HG03378 (cell line): Measurements from ENCODE around the gene NBPF20.
"Not testable (repeated sequence)": the region's sequence is repeated elsewhere in the genome, so short reads cannot be mapped to it uniquely, and the experiment has no call there.

Experiments
- ATAC-seq: cut with Tn5 transposase; IDR thresholded peaks from one replicate; pipeline ENCODE4 v1.9.1; 2021; ENCODE audit warnings: mild to moderate bottlenecking, moderate library complexity; ENCODE audit not compliant: unreplicated experiment

The NBPF20 gene, protein sequence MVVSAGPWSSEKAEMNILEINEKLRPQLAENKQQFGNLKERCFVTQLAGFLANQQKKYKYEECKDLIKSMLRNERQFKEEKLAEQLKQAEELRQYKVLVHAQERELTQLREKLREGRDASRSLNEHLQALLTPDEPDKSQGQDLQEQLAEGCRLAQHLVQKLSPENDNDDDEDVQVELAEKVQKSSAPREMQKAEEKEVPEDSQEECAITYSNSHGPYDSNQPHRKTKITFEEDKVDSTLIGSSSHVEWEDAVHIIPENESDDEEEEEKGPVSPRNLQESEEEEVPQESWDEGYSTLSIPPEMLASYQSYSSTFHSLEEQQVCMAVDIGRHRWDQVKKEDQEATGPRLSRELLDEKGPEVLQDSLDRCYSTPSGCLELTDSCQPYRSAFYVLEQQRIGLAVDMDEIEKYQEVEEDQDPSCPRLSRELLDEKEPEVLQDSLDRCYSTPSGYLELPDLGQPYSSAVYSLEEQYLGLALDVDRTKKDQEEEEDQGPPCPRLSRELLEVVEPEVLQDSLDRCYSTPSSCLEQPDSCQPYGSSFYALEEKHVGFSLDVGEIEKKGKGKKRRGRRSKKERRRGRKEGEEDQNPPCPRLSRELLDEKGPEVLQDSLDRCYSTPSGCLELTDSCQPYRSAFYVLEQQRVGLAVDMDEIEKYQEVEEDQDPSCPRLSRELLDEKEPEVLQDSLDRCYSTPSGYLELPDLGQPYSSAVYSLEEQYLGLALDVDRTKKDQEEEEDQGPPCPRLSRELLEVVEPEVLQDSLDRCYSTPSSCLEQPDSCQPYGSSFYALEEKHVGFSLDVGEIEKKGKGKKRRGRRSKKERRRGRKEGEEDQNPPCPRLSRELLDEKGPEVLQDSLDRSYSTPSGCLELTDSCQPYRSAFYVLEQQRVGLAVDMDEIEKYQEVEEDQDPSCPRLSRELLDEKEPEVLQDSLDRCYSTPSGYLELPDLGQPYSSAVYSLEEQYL (N-terminal part only)

DNA sequence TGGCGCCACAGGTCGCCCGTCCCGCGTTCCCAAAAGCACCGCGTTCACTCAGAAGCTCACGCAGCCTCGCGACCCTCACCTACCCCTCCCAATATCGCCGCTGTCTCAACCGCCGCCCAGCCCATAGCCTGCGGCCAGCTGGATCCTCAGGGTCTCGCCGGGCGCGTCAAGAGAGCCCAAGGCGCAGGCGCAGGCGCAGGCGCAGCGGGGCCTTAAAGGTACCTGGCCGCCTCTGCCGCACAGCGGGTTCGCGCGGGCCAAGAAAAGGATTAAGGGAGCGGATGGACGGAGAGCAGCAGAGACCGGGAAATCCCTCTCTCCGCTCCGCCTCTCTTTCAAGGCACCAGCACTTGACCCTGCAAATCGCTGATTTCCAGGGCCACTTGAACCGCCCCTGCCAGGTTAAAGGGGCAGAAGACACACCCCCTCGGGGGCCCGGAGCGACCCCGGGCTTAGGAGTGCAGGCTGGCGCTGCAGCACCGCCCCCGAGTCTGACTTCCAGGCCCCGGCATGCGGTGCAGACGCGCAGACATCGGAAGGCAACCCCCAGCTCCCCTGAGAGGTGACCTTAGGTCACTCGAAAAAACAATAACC lies at the start of gene NBPF20:
TSS of gene NBPF20 (minus strand) at position 168 of the 594 bp plus-strand sequence. CDS start 20,331 bp downstream, outside the sequence.
- peak; percentile 87 for ATAC-seq

DNA sequence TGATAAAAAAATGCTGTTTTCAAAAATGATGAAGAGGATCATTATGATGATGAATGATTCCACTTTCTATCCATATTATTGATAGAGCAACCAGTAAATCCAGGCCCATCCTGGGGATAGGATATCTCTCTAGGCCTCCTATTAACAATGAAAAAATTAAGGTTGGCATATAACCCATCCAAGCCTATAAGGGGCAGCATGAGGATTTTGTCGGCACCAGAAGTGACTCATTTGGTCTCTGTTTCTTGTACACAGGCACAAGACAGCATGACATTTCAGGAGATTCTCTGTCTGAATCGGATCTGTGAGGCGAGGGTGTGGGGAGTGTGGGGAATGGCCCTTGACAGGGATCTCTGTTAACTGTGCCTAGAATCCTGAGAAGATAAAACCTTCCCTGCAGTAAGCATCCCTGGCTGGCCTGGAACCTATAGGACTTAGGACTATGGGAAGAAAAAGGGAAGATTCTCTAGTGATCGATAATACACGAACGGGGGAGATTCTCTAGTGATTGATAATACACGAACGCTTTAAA lies 49.5 kb upstream of the NBPF20 start:
- not testable (repeated sequence) for ATAC-seq

DNA sequence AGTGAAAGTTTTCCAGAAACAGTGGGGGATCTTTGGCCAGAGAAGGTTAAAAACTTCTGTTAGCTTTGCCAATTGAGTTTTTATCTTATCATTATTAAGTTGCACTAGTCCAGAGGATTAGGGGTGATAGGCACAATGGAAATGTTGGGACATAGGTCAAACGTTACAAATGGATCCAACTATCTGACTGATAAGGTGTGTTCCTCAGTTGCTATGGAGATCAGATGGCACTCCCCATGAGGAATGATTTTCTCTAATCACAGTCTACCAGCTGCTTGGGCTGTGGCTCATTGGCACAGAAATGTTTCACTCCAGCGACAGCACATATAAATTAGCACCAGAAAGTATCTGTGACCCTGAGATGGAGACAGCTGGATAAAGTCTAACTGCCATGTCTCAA lies 47.3 kb upstream of the NBPF20 start:
- ATAC-seq, result not testable (repeated sequence)

DNA sequence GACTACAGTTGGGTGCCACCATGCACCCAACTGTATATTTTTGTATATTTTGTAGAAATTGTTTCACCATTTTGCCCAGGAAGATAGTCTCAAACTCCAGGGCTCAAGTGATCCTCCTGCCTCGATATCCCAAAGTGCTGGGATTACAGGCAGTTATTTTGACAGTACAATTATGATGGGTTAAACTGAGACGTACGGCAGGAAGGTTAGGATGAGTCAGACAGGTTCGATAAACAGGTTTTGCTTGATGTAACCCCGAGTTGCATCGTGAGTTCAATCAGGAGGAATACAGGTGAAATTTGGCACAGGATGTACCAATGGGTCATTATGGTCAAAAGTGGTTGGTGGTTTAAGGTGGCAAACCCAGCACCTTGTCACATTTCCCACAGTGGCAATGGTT lies 46.0 kb upstream of the NBPF20 start:
- not testable (repeated sequence) for ATAC-seq

DNA sequence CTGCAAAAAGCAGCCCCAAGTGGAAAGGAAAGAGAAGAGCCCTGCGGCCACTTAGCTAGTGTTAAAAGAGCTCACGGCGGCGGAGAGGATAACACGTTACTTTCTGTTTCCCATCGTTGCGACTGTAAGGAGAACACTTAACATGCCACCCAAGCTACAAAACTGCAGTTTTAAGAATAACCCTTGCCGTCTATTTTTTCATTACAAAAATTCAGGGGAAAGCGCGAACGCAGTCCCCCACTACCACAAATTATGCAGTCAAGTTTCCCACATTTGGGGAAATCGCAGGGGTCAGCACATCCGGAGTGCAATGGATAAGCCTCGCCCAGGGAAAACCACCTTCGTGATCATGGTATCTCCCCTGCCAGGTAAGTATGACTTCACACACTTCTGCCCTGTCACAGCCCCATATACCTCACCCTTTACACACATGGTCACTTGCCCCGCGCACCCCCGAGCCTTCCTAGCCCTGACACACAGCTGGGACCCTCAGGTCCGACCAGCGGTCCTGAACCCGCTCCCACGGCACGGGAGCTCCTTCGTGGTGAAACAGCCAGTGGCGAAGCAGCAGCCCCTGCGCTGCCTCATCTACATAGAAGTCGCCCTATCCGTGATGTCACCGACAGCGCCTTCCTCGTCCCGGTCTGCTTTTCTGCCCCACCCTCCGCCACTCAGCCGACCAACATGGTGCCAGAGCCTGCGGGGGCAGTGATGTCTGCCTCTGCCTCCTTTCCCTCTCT lies 40.2 kb upstream of the NBPF20 start:
- ATAC-seq, result peak; percentile 92

DNA sequence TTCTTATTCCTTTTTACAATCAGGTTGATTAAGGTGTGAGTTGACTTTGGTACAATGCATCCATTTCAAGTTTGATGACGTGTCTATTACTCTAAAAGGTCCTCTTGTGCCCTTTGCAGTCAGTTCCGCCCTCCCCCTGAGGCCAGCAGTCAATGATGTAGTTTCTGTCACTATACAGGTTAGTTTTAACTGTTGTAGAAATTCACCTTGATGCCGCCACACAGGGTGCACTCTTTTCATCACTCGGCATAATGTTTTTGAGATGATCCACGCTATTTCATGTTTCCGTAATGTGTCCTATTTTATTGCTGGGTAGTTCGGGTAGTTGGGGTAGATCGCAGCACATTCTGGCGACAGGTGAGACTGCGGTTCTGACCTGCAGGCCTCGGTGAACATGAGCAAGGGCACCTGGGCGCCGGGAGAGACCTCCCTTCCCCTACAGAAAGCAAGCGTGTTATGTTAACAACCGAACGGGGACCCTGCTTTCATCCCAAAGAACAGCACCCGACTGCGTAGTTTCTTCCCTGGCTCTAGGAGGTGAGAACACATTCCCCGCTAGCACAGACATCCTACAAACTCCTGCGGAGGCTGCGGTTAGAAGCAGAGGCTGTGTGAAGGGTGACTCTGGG lies 39.4 kb upstream of the NBPF20 start:
- not testable (repeated sequence) for ATAC-seq

DNA sequence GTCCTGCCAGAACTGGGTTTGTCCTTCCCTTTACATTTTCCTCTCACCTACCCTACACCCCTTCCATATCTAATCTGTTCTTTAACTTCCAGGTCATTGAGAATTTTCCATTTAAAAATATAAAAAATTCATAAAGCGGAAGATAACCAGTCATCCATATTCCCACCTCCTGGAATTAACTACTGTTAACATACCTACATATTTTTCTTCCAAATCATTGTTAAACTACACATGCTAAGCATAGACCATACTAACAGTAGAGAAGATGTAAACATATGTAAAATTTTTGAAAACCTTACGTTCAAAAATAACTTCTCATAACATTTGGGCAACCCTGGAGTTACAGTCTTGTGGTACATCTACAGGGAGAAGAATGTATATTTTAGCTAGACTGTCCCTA lies 38.6 kb upstream of the NBPF20 start:
- not testable (repeated sequence) for ATAC-seq

DNA sequence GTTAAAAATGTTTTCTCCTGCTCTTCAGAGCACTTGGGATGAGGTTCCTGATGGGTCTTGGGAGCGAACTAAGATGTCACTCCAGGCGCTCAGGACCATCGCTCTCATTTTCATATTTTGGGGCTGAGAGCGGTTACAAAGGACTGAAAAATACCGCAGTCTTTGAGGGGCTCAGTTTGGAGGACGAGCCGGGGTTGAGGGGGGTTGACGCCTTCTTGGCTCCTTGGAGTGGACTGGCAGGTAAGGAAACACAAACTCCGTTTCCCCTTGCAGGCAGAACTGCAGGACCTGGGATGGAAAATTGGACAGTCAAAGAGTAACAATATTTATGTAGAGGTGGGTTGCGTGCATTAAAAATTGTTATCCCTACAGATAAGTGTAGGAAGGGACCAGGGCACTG lies 35.3 kb upstream of the NBPF20 start:
- not testable (repeated sequence) for ATAC-seq

DNA sequence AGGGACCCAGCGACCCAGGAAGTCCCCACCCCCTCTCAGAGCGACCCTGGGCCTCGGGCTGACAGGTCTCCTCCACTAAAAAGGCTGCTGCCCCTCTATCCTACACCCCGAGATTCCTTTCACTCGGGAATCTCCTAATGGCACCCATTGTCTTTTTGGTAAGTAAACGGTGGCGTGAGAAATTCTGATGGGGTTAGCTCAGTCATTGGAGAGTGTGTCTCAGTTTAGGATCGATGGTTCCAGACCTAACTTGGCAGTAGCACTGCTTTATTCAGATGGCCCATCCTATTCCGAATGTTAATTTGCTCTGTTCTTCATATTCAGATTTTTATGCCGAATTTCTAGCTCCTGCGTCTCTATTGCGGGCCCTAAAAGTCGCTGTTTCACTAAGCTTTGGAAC lies 34.6 kb upstream of the NBPF20 start:
- ATAC-seq, result not testable (repeated sequence)

DNA sequence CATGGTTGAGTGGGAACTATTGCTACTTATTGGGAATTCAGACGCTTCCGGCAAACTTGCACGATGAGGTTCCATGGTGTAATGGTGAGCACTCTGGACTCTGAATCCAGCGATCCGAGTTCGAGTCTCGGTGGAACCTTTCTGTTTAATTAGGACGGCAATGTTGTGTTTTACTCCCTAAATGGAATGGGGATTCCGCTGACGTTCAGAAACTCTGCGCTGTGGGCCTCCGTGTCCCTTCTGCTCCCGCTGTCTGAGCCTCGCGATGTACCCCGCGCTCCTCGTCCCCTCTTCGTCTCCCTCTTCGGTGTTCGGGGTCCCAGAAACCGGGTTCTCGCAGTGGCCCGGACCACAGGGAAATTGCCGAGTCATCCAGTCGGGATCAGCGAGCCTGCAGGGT lies 34.2 kb upstream of the NBPF20 start:
- ATAC-seq, result not testable (repeated sequence)

DNA sequence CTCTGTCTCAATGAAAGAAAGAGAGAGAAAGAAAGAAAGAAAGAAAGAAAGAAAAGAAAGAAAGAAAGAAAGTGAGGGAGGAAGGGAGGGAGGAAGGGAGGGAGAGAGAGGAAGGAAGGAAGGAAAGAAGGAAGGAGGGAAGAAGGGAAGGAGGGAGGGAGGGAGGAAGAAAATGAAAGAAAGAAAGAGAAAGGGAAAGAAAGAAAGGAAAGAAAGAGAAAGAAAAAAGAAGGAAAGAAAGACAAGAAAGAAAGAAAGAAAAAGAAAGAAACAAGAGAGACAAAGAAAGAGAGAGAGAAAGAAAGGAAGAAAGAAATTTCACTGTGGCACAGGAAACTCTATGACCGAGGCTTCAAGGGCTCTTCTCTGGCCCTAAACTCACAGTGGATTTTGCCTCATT lies 33.7 kb upstream of the NBPF20 start:
- not testable (repeated sequence) for ATAC-seq

DNA sequence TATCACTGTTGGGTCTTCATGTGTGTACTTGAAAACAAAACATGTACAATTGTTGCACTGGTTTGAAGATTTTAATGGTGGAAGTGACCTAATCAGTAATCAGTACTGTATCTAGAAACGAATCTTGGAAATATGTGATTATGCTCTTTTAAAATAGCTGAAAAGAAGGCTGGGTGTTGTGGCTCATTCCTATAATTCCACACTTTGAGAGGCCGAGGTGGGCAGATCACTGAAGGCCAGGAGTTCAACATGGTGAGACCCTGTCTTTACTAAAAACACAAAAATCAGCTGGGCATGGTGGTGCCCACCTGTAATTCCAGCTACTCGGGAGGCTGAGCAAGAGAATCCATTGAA lies 29.4 kb upstream of the NBPF20 start:
- not testable (repeated sequence) for ATAC-seq

DNA sequence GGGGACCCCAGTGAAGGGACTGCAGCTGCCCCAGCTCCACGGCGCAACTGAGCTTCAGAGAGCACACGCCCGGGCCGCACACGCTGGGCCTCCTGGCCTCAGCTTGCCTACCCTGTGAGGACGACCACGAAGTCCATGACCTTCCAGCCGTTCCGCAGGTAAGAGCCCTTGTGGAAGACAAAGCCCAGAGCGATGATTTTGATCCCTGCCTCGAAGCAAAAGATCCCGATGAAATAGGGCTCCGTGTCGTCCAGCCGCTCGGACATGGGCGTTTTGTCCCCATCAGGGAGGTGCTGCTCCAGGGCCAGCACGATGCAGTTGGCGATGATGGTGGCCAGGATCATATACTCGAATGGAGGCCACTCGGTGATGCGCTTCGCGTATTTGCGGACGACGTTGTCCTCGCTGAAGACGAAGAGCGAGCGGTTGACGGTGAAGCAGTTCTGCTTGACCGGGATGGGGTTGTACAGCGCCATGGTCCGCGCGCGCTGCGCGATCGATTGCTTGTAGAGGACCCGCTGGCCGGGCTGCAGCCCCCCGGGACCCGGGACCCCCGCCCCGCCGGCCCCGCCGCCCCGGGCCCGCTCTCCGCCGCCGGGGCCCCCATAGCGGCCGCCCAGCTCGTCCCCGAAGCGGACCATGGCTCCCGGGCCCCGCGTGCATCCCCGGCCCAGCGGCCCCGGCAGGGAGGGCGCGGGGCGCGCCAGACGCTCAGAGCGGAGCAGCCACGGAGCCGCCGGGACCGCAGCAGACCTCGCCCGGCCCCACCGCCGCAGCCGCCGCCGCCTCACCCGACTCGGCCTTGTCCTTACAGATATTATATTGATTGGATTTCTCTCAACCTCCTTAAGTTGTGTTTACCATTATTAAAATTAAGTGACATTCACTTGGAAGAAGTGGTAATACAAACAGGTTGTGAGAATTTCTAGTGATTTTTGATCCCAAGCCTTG lies 28.7 kb upstream of the NBPF20 start:
- not testable (repeated sequence) for ATAC-seq

DNA sequence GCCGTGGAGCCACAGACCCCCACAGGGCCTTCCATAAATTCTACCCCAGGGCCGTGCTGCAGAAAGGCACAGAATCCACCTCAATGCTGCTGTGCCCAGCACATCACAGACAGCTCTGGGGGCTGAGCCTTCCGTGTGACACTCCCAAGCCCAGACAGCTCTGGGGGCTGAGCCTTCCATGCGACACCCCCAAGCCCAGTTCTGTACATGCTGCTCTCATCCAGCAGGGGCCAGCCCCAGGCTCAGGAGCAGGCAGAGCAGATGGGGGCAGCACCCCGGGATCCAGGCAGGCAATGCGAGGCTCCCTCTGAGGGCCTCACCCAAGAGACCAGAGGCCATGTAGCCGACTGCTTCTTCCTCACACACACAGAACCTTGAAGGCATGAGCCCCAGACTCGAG lies 27.1 kb upstream of the NBPF20 start:
- ATAC-seq, result not testable (repeated sequence)

DNA sequence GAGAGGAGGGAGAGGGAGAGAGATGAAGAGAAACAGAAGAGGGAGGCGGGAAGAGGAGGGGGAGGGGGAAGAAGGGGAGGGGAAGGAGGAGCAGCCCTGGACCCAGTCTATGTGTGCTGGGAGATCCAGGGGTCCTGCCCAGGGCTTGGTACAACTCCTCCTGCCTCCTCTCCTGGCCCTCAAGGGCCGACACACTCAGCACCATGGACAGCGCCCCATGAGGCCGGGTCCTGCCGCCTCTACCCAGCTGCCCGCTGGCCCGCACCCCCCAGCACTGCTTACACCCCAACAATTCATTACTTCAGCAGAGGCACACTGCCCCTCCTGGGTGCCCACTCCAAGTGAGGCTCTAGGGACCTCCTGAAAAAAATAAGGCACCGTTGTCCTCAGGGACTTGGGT lies 26.5 kb upstream of the NBPF20 start:
- not testable (repeated sequence) for ATAC-seq

DNA sequence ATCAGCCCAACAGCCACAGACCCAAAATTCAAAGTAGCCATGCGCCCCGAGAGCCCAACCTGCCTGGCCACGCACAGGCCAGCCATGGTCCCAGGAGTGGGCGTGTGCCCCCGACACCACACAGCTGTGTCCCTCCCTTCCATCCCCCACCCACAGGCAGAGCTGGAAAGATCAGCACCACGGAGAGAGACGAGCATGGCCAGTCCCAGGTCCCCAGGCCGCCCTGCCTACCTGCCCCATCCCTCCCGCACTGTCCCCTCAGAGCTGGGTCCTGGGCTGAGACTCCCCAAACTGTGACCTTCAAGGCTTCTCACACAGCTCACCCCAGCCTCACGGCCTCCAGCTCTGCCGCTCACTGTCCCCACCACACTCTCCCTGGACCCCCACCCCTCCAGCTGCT lies 19.8 kb upstream of the NBPF20 start:
- not testable (repeated sequence) for ATAC-seq

DNA sequence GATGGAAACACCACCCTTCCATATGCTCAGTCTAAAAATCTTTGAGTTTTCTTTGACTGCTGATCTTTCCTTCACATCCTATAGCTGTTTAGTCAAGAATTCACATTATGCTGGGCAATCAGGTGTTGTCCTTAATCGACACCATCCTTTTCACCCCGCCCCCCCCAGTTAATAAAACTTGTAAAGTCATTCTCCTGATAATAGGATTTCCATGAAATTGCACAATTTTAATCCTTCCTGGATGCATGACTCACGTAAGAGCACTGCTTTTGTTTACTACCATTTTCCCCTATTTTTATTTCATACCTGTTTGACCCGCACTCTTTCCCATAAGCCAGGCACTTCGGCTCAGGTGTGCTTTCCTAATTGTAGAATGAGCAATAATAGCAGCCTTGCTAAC lies 16.9 kb upstream of the NBPF20 start:
- ATAC-seq, result not testable (repeated sequence)

DNA sequence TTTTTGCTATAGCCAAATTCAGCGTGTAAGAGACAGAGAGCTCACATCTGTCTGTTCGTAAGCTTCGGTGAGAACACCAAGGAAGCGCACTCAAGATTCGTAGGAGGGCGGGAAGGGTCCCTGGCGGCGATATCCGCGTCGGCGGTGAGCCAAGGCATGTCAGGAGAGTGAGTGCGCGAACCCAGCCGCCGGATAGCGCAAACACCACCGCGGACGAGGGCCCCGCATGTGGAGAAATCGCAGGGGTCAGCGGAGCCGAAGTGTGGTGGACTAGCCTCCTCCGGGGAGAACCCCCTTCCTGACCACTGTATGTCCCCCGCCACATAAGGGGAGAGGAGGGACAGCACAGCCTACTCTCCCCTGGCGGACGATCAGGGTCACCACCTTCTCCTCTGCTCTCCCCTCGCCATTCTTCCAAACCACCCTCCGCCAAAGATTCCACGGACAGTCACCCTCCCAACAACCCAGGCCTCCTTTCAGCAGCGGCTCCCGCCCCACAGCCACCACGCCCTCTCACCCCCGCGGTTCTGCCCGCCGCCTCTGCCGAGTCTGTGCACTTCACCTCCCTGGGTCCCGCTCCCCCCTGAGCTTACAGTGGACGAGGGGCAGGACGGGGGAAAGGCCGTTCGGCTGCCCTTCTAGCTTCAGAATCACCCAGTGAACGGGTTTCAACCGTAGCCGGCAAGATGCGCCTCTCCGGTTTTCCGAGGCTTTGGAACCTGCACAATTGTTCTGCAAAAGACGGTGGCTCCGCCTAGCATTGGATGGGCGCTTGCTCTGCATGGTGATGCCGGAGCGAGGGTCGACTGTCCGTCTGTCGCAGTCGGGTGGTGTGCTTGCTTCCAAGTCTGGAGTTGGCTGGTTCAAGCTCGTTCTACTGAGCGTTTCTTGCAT lies 6.2 kb upstream of the NBPF20 start:
- not testable (repeated sequence) for ATAC-seq
